GM19023 (cell line): ENCODE data around the gene OGFOD1.

Experiments
- ATAC-seq: cut with Tn5 transposase; IDR thresholded peaks from one replicate; pipeline ENCODE4 v1.9.1; 2021; ENCODE audit warnings: mild to moderate bottlenecking, moderate library complexity; ENCODE audit not compliant: unreplicated experiment

Gene OGFOD1

GRCh38 chr16:56426585-56426984 is 24.8 kb upstream of the OGFOD1 start:
- ATAC-seq, result no peak

GRCh38 chr16:56428091-56428490 is 23.3 kb upstream of the OGFOD1 start:
- ATAC-seq, result no peak

DNA sequence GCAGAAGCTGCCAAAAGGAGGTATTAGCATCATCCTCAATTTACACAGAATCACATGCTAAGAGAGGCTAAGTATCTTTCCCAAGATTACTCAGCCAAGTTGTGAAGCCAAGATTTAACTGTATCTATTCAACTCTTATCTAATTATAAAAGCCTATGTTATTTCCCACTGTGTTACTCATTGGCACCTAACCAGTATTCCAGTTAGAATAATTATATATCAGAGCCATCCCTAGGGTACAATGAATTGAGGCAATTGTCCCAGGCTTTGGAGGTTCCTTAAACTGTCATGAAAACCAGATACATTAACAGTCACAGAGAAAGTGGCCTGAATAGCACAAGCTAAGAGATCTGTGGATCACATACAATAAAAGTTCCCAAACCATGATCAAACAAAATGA is 15.1 kb upstream of the OGFOD1 start:
- ATAC-seq, result no peak

GRCh38 chr16:56438038-56438437 is 13.3 kb upstream of the OGFOD1 start:
- ATAC-seq, result no peak

DNA sequence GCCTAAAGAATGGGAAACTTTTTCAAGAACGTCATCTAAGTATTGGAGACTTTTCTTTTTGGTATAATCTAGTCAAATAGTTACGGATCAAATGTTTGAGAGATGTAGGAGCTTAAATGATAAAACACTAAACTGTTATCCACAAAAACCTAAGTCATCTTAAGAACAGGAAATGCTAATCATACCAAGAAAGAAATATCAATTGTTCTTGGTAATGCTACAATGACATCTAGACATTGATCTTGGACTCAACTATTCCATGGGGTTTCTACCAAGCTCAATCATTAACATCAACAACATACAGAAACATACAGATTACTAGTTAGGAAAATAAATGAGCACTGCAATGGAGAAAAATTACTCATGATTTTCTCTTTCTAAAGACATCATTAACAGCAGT is 4.1 kb upstream of the OGFOD1 start:
- no peak for ATAC-seq

DNA sequence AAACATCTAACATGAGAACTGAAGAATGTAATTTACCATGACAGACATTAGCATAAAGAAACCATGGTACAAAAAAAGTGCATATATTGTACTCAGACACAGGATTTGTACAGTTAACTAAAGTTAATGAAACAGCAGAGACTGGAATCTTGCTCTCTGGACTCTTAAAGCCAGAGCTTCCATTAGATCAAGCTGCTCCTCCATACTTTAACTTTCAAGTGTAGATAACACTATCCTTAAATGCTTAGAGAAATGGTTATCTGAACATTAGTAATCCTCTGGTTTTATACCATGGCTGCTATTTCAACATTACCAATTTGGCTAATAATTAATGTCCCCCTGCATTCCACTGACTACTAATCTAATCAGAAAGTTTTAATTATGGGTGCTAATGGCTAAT is 3.3 kb upstream of the OGFOD1 start:
- ATAC-seq, result no peak

GRCh38 chr16:56450275-56450985 is 924 bp upstream of the OGFOD1 start:
- peak; percentile 23 for ATAC-seq

GRCh38 chr16:56451753-56452689 is 667 bp downstream of the OGFOD1 start:
- peak; percentile 46 for ATAC-seq

DNA sequence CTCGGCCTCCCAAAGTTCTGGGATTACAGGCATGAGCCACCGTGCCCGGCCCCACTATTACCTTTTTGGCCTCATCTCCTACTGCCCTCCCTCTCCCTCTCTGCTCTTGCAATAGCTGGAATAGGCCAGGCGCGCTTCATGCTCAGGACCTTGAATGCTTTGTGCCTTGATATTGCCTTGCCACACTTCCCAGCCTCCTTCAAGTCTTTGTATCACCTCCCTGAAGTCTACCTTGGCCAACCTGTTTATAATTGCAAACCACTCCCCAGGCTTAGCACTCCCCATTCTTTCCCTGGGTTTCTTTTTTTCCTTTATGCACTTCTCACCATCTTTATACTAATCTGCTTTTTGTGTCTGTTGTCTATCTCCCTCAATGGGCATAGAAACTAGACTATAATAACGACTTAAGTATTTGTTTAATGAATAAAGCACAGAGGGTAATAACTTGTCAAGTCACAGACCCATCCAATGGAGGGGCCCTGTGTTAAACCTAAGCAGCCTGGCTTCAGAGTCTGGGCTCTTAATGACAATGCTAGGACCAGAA is 6.6 kb downstream of the OGFOD1 start:
- no peak for ATAC-seq

DNA sequence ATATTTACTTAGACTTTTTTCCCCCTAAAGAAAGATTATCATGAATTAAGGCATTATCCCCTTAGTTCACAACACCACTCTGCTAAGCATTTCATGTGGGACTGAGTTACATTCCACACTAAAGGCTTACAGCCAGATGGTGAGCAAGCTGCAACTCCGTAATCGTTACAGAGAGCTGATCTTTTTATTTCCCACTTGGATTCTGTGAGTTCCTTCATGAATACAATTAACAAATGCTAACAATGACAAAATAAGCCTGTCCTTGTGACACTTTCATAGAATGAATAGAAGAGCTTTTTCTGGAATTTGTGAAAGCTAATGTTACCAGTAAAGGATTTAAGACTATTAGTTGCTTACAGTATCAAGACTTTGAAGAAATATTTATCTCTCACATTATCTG is 8.7 kb downstream of the OGFOD1 start:
- ATAC-seq, result no peak

DNA sequence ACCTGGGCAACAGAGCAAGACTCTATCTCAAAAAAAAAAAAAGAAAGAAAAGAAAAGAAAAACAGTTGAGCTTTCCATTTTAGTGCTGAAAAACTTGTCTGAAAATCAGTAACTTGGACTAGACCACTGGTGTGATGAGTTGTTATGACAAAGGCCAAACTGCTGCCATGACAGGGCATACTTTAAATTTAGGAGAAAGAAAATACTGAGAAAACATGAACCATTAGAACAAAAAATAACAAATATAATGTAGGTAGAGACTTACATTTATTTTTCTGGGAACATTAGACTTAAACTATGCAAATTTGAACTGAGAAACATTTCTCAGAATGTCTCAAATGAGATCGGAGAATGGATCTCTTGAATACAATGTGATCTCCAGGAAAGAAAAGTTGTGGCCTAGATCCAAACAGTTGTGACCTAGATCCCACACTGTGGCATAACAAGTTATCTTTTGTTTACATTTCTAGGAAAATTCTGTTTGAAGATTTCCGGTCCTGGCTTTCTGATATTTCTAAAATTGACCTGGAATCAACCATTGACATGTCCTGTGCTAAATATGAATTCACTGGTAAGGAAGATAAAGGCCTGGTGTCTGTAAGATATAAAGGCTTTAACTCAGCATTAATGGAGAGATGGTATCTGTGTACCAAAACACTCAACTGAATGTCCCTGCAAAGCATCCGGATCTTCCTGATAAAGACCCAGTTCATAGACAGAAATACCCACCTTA is 10.9 kb downstream of the OGFOD1 start:
- ATAC-seq, result no peak

DNA sequence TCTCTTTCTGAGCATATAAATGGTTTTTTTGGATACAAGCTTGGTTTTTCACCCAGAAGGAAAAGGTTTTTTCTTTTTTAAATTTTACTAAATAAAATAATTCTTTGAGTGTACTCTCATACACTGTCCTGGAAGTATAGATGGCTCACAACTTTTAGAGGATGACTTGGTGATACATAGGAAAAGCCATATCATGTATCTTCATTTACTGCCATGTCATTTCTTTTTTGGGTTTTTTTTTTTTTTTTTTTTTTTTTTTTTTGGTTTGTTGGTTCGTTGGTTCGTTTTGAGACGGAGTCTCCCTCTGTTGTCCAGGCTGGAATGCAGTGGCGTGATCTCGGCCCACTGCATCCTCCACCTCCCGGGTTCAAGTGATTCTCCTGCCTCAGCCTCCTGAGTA is 11.8 kb downstream of the OGFOD1 start:
- no peak for ATAC-seq

DNA sequence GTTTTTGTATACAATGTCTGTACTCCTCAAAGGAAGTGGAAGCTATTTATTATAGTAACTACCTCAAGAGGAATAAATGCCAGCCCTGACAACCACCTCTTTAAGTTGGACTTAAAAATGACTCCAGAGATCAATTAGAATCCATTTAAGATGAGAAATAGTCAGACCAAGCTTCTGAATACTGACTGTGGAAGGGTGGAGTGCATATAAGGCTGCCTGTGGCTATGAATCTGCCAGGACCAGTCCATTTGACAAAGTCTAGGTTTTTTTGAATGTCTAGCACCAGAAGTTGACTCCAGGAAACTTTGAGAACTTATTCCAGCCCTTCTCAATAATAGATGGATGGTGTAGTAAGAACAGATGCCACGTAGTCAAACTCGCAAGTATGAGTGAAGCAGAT is 15.0 kb downstream of the OGFOD1 start:
- no peak for ATAC-seq

- no peak for ATAC-seq
Observed at GRCh38 chr16:56468800-56469199, 17.4 kb downstream of the OGFOD1 start.

DNA sequence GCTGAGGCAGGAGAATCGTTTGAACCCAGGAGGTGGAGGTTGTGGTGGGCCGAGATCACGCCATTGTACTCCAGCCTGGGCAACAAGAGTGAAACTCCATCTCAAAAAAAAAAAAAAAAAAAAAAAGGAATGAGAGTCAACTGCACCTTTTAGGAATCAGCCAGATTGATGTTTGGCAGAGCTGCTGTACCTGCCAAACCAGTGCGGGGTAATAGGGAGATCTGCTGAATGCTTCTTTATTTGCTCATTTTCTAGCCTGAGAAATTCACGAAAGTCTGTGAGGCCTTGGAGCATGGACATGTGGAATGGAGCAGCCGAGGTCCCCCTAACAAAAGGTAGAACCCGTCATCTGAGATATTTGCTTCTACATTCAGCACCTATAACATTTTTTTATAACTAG is 18.4 kb downstream of the OGFOD1 start:
- ATAC-seq, result no peak

DNA sequence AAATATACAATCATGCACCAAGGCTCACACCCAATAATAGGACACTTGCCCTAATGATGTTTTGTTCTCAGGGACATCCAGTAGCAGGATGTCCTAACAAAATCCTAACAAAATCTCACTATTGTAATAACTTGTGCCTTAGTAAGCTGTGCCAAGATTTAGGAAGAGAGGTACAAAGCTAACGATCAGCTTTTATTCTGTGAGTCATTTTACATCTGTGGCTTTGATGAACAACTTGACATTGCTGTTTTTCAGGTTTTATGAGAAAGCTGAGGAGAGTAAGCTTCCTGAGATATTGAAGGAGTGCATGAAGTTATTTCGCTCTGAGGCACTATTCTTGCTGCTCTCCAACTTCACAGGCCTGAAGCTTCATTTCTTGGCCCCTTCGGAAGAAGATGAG is 18.9 kb downstream of the OGFOD1 start:
- no peak for ATAC-seq

- no peak for ATAC-seq
Observed at GRCh38 chr16:56470666-56471065, 19.3 kb downstream of the OGFOD1 start.

DNA sequence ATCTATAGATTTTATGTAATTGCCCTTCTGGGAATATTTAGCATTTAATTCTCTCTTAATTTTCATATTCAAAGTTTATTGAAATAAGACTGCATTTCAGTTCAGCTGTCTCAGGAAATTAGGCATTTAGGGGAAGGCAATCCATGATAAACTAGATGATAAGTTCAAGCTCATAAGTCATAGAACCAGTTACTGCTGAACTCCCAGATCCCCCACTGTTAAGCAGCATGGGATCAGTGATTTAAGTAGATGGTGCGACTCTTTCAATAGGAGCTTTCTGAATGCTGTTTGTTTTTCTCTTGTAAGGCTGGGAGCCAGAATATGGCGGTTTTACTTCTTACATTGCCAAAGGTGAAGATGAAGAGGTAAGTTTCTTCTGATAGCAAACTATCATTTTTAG is 23.8 kb downstream of the OGFOD1 start:
- ATAC-seq, result no peak

GRCh38 chr16:56477096-56477878 is 25.9 kb downstream of the OGFOD1 start:
- ATAC-seq, result no peak

- no peak for ATAC-seq
Observed at GRCh38 chr16:56478281-56479049, 27.1 kb downstream of the OGFOD1 start.
